ENCODE data around the gene TUBB4B. TPM values are rescaled to one million over a fixed set of nuclear protein-coding genes. Genes with fewer than 3 reads are reported as not detected.
"Not testable (repeated sequence)": the region's sequence is repeated elsewhere in the genome, so short reads cannot be mapped to it uniquely, and the experiment has no call there.

TUBB4B gene
- total RNA-seq, 1 donor from 2014 or later = 329 TPM

DNA sequence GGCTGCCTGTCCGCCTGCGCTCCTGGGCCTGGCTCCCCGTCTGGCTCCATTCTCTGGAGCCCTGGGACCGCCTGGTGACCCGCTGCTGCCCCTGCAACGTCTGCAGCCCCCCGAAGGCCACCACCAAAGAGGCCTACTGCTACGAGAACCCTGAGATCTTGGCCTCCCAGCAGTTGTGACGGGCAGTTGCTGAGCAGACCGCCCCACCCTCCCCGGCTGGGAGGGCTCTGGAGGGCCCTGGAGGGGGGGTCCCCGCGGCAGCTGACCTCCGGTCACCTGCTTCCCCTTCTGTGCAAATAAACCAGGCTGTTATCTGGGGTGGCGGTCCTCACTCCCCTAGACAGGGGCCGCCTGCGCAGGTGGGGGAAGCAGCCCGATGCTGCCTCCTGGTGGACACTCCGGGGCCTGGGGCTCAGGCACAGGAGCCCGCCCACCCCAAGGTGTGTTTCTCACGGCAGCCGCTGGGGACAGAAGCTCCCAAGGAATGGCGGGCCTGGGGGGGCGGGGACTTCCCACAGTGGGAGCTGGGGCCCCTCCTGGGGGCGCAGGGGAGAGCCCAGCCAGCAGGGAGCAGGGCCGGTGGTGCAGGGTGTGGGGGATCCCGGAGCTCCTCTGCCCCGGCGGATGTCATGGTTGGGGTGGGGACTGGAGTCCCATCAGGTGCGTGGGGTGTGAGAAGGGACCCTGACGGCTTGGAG is 4.7 kb upstream of the TUBB4B start:
- H3K27me3 Mint-ChIP-seq (ENCODE audit: low read depth) = peaks cover 4% of the 10 kb centered on the region
- peaks cover 11% of the 10 kb centered on the region for H3K4me1 Mint-ChIP-seq
- peaks cover 4% of the 10 kb centered on the region for H3K36me3 Mint-ChIP-seq (ENCODE audit: low read depth)
- TF ChIP-seq, protein P1, sequence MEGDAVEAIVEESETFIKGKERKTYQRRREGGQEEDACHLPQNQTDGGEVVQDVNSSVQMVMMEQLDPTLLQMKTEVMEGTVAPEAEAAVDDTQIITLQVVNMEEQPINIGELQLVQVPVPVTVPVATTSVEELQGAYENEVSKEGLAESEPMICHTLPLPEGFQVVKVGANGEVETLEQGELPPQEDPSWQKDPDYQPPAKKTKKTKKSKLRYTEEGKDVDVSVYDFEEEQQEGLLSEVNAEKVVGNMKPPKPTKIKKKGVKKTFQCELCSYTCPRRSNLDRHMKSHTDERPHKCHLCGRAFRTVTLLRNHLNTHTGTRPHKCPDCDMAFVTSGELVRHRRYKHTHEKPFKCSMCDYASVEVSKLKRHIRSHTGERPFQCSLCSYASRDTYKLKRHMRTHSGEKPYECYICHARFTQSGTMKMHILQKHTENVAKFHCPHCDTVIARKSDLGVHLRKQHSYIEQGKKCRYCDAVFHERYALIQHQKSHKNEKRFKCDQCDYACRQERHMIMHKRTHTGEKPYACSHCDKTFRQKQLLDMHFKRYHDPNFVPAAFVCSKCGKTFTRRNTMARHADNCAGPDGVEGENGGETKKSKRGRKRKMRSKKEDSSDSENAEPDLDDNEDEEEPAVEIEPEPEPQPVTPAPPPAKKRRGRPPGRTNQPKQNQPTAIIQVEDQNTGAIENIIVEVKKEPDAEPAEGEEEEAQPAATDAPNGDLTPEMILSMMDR (conservative IDR thresholded peaks at IDR 0.05) = peak; percentile 99
- H3K9me3 Mint-ChIP-seq = no peaks in the 10 kb centered on the region
- DNase-seq (ENCODE audit: low read depth, low spot score) = peak; percentile 91
- H3K27ac Mint-ChIP-seq (ENCODE audit: unreplicated experiment) = no peak overlapping the region
- no peak overlapping the region for H3K4me3 Mint-ChIP-seq

DNA sequence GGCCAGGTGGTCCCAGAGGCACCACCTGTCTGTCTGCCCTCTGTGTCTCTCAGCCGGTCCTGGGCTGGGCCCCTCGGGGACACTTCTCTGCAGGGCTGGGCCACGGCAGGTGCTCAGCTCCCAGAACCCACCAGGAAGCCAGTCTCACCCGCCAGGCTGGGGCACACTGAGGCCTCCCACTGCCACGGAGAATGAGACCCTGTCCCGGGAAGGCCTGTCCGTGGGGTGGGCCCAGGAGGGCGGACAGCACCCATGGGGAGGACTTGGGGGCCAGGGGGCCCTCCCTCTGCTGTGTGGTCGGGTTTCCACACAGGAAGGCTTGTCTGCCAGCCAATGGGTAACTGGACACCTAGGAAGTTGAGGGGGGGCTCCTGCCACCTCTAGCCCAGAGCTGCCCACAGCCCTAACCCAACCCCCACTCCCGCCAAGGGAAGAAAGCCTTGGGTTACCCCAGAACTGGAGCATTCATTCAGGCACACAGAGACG is 4.1 kb upstream of the TUBB4B start:
- DNase-seq (ENCODE audit: low read depth, low spot score) = no peak

DNA sequence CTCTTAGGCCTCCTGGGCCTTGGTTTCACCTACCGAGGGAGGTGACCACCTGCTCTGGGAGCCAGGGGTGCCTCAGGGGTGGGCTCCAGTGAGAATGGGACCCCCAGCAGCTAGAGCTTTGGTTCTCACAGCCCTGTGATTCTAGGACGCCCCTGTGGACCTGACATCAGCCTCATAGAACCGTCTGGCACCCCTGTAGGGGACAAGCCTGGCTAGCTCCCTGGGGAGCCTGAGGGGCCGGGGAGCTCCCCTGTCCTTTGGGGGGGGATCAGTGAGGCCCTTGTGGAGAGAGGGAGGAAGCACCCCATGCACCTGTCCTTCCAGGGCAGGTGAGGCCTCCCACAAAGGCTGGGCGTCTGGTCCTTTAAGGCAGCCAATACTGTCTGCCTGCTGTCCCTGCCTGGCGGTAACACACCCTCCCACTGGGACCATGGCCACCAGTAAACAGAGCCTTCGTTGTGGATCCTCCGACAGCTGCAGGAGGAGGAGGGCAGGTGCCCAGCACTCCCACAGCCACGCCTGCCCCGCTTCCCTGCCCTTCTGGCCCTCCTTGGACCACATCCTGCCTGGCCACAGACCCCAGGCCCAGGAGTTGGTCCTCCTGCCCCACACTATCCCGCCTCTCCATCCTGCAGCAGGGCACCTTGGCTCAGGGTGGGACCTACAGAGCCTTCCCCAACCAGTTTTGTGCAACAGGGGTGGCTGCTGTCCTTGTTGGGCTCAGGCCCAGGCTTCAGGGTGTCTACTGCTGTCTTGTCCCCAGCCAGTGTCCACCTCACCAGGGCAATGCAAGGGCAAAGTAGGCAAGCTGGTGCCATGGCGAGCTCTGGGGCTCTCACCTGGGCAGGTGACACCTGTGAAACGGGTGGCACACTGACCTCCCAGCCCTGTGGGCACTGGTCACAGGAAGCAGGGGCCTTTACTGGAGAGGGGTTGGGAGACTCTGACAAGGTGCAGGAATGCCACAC is 3.0 kb upstream of the TUBB4B start:
- peaks cover 20% of the 10 kb centered on the region for H3K4me1 Mint-ChIP-seq
- H3K36me3 Mint-ChIP-seq (ENCODE audit: low read depth) = peaks cover 11% of the 10 kb centered on the region
- H3K27me3 Mint-ChIP-seq (ENCODE audit: low read depth) = peaks cover 4% of the 10 kb centered on the region
- H3K4me3 Mint-ChIP-seq = peak overlapping the region; percentile 57
- DNase-seq (ENCODE audit: low read depth, low spot score) = no peak
- no peak overlapping the region for H3K27ac Mint-ChIP-seq (ENCODE audit: unreplicated experiment)
- TF ChIP-seq, protein P1 (conservative IDR thresholded peaks at IDR 0.05) = no peak
- H3K9me3 Mint-ChIP-seq = no peaks in the 10 kb centered on the region

More for the DNA sequence above, 4.1 kb upstream of the TUBB4B start:
- H3K4me3 Mint-ChIP-seq = no peak overlapping the region
- no peaks in the 10 kb centered on the region for H3K9me3 Mint-ChIP-seq
- H3K27ac Mint-ChIP-seq (ENCODE audit: unreplicated experiment) = no peak overlapping the region
- peaks cover 11% of the 10 kb centered on the region for H3K4me1 Mint-ChIP-seq
- H3K27me3 Mint-ChIP-seq (ENCODE audit: low read depth) = peaks cover 4% of the 10 kb centered on the region
- H3K36me3 Mint-ChIP-seq (ENCODE audit: low read depth) = peaks cover 4% of the 10 kb centered on the region
- TF ChIP-seq, protein P1 (conservative IDR thresholded peaks at IDR 0.05) = no peak

DNA sequence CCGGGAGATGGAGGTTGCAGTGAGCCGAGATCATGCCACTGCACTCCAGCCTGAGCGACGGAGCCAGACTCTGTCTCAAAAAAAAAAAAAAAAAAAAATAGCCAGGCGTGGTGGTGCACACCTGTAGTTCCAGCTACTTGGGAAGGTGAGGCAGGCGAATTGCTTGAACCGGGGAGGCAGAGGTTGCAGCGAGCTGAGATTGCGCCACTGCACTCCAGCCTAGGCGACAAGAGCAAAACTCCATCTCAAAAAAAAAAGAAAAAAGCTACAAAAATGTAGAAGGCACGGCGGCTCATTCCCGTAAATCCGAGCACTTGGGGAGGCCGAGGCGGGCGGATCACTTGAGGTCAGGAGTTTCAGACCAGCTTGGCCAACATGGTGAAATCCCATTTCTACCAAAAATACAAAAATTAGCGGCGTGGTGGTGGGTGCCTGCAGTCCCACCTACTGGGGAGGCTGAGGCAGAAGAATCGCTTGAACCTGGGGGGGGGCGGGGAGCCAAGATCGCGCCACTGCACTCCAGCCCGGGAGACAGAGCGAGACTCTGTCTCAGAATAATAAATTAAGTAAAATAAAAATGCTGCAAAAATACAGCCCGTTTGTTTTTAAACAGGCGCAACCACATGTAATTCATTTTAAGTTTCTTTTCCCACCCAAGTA is 1.4 kb upstream of the TUBB4B start:
- not testable (repeated sequence) for H3K27ac Mint-ChIP-seq (ENCODE audit: unreplicated experiment); DNase-seq (ENCODE audit: low read depth, low spot score); H3K27me3 Mint-ChIP-seq (ENCODE audit: low read depth); H3K9me3 Mint-ChIP-seq
- H3K36me3 Mint-ChIP-seq (ENCODE audit: low read depth) = peaks cover 11% of the 10 kb centered on the region
- peaks cover 24% of the 10 kb centered on the region for H3K4me1 Mint-ChIP-seq
- peak overlapping the region; percentile 88 for H3K4me3 Mint-ChIP-seq

DNA sequence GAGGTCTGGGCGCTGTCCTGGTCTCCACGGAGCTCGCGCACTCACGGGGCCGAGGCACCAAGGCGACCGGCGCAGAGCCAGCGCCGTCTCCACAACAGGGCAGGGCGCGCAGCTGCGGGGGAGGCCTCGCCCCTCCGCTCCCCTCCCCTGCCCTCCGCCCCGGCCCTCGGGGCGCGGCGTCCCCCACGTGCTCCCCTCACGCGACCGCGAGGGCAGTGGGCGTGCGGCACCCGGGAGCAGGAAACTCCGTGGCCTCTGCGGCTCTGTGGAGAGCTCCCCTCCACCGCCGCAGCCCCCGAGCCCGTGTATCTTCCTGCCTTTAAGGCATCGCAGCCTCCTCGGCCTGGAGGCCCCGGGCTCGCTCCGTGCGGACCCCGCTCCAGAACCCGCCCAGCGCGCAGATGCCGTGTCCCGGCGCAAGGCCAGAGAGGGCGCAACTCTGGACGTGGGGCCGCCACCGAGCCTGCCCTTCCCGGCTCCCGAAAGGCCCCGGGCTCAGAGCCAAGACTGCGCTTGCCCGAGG is 708 bp upstream of the TUBB4B start:
- Mint-ChIP-seq H3K9me3 (no peaks in the 10 kb centered on the region), H3K36me3 (ENCODE audit: low read depth) (peaks cover 11% of the 10 kb centered on the region), H3K27ac (ENCODE audit: unreplicated experiment) (no peak overlapping the region), H3K4me1 (peaks cover 24% of the 10 kb centered on the region), H3K4me3 (peak overlapping the region; percentile 88), H3K27me3 (ENCODE audit: low read depth) (peaks cover 4% of the 10 kb centered on the region)
- TF ChIP-seq, protein P1 (conservative IDR thresholded peaks at IDR 0.05) = no peak
- DNase-seq (ENCODE audit: low read depth, low spot score) = no peak
